GM19025 (cell line): Measurements from ENCODE around the gene SULF2.

Source experiments
- ATAC-seq: cut with Tn5 transposase; IDR thresholded peaks from one replicate; pipeline ENCODE4 v1.9.1; 2021; ENCODE audit warnings: mild to moderate bottlenecking, low read depth, moderate library complexity; ENCODE audit not compliant: unreplicated experiment

The SULF2 gene

DNA sequence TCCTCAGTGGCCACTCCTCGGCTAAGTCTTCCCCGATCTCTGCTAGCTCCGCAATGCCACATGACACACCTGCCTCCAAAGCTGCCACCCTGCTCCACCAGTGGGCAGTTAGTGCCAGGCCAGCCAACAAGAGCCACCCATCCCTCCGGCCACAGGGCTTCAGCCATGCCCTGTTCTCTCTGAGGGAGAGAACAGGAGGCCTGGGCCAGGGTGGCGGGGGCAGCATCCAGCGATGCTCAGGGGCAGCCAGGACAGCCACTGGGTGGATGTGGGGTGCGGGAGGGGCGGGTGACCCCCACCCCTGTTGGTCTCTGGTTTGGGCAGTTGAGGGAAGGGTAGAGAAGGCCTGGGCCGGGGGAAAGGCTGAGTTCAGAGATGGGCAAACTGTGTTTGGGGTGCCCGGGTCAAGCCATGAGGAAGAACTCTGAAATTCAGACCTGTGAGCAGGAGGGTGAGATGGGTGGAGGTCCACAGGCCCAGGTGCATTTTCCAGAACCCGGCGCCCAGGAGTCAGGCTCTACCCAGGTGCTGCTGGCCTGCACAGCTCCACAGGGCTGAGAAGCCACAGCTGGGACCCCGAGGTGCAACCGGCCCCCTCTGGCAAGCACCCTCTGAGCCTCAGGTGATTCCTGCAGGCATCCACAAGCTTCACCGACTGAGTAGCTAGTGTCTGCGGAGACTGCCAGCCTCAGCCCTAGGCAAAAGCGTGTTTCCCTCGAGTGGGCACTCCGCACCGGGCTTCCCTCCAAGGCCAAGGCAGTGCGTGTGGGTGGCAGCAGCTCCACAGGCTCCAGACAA is 91.1 kb downstream of the SULF2 start:
- no peak for ATAC-seq

DNA sequence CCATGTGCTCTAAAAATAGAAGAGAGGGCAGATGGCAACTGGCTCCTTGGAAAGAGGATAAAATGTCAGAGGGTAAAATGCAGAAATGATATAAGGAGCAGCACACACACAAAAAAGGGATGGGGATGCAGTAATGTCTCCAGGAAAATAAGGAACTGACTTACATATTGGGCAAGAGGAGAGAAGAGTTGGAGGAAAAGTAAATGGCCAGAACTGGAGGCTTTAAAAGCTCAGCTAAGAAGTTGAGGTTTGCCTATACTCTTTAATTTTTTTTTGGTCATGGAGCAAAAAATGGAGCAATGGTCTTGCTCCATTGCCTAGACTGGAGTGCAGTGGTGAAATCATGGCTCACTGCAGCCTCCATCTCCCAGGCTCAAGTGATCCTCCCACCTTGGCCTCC is 93.7 kb downstream of the SULF2 start:
- no peak for ATAC-seq

DNA sequence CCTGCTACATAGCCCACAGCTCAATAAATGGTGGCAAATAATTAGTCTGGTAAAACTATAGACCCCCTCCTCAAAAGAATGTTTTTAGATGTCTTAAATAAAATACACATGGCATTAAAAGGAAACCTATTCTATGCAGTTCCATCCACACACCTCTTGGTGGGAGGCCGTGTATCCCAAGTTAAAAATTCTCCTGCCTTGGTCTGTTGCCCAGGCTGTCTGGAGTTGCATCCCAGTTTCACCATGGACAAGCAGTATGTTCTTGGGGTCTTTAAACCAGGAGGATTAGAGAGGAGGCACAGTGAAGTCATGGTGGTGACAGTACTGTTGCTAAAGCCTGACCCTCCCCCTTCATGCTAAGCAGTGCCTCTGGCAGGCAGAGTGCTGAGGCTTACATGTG is 95.5 kb downstream of the SULF2 start:
- ATAC-seq, result no peak

DNA sequence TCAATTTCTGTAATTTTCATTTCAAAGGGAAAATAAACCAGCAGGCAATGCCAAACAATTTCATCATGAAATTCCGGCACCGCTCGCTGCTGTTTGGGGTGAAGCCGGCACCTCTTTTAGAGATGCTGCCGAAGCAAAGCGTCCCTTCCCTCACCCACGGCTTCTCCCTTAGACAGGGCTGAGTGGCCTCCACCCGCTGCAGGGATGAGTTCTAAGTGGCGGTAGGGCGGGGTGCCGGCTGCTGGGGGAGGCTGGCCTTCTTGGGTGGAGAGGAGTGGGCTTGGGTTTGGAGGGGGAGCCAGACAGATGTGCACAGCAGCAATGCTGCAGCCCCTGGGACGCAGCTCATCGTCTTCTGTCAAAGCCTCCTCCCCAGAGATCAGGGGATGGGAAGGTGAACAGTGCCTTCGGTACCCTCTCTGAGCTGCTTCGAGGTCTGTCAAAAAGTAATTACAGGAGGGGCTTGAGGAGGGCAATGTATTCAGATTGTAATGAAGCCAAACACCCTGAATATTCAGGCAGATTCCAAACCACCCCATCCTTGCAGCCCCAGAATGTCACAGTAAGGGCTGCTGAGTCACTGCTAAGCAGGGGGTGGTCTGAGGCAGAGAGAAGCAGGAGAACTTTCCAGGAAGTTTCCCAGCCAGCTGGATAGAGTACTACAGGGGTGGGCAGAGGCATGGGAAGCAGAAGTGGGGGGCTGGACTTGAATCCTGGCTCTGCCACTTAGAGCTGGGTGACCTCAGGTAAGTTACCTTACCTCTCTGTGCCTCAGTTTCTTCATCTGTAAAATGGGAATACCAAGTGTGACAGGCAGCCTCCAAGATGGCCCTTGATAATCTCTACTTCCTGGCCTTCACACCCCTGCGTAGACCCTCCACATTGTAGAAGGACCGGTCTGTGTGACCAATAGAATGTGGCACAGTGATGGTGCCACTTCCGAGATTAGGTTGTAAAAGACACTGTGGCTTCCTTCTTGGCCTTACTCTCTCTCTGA is 96.6 kb downstream of the SULF2 start:
- ATAC-seq, result no peak

DNA sequence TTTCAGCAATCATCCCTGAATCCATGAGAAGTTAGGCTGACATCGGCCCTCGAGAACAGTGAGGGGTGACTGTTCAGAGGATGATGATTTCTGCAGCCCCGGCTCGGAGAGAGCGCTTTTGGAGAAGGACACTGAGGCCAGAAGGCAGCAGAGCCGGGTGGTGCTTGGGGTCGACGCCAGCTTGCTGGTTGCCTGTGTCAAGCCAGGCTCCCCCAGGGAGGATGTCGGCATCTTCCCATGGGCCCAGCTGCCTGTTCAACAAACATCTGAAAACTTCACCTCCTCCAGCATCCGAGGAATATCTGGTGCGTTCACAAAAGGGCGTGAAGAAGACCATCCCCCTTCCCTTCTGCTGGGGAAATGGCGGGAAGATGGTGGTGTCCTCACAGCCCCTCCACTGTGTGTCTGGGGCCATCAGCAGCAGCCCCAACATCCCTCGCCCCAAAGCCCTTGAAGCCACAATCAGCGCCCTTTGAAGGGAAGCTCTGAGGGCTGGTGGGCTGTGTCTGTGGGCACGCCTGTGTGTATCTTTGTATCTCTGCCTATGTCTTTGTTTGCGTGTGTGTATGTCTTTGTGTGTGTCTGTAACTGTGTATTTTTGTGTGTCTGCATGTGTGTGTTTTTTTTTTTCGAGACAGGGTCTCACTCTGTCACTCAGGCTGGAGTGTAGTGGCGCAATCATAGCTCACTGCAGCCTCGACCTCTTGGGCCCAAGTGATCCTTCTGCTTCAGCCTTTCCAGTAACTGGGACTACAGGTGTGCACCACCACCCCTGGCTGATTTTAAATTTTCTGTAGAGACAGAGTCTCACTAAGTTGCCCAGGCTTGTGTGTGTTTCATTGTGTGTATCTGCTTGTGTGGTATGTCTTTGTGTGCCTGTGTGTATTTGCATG is 97.9 kb downstream of the SULF2 start:
- ATAC-seq, result no peak

DNA sequence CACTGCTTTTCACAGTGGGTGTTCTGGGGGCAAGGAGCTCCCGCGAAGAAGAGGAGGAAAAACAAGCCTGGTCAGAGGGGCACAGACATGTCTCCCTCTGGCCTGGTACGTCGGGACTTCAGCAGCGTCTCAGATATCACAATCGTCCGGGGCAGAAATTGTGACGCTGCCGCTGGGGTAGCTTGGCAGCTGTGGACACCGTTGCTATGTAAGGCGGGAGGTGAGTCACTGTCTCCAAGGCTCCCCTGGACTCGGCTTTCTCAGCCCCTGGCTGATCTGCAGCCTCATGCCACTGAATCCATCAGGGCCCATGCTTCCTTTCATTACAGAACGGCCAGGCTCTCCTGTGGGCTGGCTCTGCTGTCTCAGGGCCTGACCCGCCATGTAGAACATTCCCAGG is 98.7 kb downstream of the SULF2 start:
- ATAC-seq, result no peak

DNA sequence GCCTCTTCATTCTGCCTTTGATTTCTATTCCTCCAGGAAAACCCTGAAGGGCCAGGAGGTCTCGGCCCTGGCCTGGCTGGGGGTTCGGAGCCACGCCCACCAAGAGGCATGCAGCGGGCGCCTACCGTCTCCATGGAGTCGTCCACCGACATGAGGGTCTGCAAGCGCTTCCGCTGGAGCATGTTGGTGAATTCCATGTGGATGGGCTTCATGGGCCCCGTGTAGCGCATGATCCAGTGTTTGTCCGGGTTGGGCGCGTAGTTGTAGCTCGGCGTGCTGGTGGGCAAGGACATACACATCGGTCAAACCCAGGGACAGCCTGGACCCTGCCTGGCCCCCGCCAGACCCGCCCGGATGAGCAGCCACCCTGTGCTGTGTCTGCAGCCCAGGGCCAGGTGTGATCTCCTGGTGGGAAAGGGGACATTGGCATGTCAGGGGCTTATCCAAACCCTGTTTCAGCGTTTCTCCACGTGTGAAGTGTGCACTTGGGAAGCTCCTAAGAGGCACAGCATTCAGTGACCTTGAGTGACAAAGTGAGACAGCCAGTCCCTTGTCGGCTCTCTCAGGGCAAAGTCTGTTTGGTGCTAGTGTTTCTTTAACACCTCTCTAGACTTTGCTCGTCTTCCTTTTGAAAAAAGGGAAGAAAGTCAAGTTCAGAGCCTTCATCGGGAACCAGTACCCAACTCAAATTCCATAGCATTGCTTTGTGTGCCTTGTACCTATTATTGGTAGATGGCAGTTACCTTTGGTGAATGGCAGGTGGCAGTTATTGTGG is 100.8 kb downstream of the SULF2 start:
- no peak for ATAC-seq

DNA sequence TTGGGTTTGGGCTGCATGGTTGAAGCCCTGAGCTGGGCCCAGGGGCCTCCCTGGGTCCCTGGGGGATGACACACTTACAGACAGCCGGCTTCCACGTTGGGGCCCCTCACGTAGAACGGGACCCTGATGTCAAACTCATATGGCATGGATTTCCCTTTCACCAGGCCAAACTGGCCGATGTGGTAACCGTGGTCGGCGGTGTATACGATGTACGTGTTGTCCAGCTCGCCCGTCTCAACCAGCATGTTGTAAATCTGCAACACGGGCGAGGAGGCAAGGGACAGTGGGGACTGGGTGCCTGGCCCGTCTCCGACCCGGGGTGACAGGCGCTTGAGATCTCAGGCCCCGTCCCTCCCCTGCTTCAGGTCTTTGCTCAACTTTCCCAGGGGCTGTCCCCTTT is 102.4 kb downstream of the SULF2 start:
- no peak for ATAC-seq

DNA sequence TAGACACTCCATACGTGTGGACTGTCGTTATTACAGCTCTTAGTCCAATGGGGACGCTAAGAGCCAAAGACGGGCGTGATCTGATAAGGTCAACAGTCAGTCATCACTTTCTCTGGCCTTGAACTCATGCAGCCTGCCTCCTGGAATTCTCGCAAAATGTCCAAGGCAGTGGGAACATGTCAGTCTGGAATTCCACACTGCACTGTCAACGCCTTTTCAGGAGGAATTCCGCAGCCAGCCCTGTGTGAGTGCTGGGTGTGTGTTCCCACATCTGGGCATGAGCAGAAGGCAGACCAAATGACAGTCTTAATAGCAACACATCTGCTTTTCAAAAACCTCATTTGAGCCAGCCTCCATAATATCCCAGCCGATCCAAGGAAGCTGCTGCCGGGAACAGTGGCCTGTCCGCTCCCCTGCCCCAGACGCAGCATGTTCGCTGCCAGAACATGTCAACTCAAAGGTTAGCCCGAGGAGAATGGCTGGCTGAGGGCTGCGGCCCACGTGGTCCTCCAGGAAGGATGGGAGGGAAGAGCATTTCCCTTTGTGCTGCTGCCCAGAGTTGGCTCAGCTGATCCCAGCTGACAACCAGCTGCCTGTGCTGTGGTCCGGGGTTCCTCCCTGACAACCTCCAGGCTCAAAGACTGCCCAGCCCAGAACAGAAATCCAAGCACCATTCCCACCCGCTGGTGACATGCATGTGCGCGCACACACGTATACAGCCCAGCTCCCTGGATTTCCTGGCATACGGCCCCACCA is 103.1 kb downstream of the SULF2 start:
- ATAC-seq, result no peak

DNA sequence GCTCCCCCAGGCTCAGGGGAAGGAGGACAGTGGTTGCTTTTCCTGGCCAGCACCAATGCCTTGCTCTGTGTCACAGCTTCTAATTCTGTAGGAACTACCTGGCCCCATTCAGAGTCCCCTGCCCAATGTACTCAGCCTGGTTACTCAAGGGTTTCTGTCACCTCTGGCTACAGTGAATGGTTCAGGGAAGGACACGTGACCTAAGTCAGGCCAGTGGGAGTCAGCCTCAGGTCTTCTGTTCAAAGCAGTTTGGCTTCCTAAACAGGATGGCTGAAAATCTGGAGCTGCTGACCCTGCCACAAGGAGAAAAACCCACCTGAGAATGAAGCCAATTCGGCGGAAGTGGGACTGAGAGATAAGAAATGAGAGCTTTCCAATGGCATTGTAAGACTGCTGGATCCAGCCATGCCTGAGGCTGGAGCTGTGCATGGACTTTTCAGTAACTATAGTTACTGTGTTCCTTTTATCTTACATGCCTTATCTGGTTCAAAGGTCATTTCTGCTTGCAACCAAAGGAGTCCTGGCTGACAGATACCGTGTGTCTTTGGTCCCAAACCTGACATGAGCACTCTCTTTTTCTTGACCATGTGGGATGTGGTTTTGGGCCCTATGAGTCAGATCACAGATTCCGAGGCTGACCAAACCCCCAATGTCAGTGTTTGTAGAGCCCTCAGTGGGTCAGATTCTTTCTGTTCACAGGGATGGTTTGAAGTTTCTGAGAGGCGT is 104.3 kb downstream of the SULF2 start:
- ATAC-seq, result no peak

DNA sequence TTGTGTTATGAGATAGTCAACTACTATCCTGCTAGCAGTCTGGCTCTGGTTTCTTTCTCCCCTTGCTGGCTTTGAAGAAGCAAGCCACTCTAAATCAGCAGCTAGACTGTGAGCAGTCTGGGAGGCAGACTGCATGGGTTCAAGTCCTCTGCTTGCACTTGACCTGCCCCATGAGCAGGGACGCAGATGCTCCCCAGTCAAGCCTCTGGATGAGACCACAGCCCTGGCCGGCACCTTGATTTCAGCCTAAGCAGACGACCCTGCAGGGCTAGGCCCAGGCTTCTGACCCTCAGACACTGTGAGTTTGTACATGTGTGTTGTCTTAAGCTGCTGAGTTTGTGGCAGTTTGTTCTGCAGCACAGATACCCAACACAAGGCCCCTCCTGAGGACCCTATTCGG is 105.8 kb downstream of the SULF2 start:
- ATAC-seq, result no peak

DNA sequence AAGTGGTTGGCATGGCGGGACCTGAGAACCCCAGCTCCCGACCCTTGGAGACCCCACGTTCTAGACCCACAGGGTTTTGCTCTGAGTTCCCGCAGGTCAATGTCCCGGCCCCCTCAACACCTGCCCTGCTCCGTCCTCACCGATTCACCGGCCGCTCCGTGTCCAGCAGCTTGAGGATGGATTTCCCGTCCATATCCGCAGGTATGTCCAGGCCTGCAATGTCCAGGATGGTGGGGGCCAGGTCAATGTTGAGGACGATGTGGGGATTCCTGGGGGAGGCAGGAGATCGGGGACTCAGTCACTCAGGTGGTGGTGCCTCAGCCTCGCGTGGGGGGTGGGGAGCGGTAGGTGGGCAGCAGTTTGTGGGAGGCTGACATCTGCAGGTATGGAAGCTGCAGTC is 106.7 kb downstream of the SULF2 start:
- no peak for ATAC-seq

DNA sequence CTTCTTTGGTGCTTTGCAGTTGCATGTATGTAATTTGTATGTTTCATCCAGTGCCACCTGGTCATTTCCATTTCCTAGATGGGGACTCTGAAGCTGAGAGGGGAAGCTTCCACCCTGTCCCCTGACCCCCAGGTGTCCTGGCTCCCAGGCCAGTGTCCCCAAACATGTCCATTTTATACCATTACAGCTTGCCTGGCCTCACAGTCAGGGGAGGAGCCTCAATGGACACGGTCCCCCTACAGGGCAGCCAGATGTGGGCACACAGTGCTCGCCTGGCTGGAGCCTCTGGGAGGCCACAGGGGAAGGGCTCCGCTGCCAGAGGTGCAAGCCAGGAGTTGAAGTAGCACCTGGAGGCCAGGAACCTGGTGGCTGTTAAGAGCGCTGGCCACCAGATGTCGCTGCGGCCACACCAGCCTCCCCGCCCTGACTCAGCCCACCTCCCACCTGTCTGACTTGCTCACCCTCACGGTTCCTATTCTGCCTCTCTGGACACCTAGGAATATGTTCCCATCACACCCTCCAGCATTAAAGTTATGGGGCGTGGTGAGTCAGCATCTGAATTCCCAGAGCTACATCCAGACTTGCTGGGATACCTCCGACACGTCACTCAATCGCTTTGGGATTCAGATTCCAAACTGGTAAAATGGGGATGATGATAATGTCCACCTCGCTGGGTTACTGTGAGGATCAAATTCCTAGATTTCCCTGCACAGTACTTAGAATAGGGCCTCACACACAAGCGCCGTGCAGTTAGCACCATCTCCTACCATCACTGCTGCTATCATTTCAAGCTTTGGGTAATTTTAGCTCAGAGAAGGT is 107.4 kb downstream of the SULF2 start:
- ATAC-seq, result no peak

DNA sequence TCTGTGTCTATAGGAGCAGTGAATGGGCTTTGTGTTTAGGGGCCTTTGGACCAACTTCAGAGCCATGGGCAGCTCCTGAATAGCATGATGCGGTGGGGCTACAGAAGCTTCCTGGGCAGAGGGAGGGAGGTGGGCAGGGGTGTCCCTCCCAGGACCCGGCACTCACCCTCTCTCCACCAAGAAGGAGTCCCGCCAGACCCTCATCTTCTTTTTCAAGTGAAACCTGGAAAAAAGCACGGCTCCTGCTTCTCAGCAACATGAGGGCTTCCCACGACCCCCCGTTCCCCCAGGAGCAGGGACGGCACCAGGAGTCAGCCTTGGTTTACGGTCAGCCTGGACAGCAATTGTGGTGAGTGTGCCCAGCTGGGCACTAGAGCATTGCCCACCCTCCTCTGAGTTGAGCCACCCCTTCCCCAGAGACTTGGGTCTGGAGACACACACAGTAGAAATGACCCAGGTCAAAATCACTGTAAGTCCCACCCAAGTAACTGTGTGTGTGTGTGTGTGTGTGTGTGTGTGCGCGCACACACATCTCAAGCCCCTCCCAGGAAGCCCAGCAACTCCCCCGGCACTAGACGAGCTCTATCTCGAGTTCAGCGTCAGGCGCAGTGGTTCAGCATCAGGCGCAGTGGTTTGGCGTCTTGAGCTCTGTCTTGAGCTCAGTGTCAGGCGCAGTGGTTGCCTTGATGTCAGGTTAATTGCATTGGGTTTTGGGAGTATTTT is 108.2 kb downstream of the SULF2 start:
- ATAC-seq, result no peak

DNA sequence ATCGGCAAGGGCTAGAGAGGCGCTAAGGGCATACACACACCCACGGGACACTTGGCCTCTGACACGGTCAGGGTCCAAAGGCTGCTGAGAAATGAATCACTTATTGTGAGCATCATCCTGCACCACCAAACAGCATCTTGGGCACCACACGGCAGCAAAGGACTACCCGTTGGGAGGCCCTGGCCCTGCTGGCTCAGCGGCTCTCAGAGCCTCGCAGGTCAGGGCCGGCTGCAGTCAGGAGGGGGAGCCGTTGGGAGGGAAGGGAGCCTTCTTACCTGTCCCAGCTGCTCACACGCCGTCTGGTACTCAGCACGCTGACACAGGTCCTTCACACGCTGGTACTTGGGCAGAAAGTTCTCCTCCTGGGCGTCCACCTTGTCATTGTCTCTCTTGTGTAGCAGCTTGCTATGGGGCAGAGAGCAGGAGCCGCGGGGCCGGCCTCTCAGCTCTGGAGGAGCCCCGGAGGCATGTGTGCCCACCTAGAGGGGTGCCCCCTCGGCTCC is 109.0 kb downstream of the SULF2 start:
- ATAC-seq, result no peak

DNA sequence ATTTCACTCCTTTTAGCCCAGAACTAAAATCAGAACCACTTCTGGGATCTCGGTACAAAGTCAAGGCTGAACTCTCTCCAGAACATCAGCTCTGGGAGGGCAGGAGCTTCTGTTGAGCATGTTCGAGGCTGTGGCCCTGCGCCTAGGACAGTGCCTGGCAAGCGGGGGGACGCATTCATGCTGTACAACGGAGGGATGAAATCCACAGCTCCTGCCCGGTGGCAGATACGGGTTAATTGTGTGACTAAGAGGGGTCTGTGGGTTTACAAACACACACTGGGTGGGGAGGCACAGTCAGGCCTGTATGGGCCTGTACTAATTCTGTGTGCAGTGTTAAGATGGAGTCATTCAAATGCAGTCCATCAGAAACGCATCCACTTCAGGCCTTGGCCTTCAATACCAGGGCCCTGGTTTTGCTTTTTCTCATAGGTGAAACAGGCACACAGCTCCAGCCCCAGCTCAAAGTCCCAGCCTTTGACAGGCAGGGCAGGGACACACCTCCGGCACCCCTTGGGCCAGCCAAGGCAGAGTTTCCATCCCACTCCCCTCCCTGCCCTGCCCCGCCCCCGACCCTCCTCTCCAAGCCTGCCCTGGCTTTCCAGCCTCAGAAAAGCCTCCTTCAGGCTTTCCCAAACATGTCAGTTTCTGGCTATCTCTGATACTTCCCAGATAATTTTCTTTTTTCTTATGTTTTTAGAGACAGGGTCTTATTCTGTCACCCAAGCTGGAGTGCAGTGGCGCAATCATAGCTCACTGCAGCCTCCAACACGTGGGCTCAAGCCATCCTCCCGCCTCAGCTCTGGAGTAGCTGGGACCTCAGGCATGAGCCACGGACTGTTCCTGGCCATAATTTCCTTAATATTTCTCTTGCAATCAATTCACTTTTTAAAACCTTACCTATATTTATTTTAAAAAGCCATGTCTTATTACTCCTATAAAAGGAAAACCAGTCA is 109.8 kb downstream of the SULF2 start:
- ATAC-seq, result no peak
